Erythroblast (primary cell): ENCODE data around the gene AP3M1.
A peak's percentile ranks its signal among the peaks of the same experiment; 100 is the strongest.

Experiments used
- DNase-seq, 2 experiments: peaks; one replicate each; lab custom pipeline; 2025; lab: John Stamatoyannopoulos, UW
- GATA1 ChIP-seq: IDR thresholded peaks from 2 replicates; pipeline ENCODE4 v1.6.1; 2011; ENCODE audit warnings: low read depth, mild to moderate bottlenecking, control low read depth, low read length, moderate library complexity
- POLR2A ChIP-seq: IDR thresholded peaks from 2 replicates; pipeline ENCODE4 v1.6.1; 2011; ENCODE audit warnings: mild to moderate bottlenecking, low read length

Gene AP3M1

DNA sequence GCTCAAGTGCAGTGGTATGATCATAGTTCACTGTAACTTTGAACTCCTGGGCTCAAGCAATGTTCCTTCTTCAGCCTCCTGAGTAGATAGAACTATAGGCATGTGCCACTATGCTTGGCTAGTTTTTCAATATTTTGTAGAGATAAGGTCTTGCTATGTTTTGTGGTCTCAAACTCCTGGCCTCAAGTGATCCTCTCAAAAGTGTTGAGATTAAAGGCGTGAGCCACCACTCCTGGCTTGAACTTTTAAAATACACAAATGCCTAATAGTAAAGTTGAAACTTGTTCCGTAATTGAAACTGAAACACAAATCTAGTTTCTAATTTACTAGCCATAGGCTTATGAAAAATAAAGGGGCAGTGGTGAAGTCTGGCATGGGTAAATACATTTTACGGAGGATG is 65.7 kb downstream of the AP3M1 start:
- TF ChIP-seq POLR2A (no peak), GATA1 (no peak)
- no peak for DNase-seq

DNA sequence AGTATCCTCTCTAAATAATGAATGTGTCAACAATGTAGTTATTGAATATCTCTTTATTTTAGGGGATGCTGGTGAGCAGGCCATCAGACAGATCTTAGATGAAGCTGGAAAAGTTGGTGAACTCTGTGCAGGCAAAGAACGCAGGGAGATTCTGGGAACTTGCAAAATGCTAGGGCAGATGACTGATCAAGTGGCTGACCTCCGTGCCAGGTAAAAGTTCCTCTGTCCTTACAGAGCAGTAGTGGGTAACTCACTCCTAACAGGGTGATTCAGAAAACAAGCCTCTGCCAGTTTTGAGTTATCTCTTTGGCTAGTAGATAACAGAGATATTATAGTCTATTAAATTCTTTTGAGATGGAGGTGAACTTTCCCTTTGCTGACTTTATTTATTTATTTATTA is 67.3 kb downstream of the AP3M1 start:
- TF ChIP-seq GATA1 (no peak), POLR2A (no peak)
- no peak for DNase-seq

DNA sequence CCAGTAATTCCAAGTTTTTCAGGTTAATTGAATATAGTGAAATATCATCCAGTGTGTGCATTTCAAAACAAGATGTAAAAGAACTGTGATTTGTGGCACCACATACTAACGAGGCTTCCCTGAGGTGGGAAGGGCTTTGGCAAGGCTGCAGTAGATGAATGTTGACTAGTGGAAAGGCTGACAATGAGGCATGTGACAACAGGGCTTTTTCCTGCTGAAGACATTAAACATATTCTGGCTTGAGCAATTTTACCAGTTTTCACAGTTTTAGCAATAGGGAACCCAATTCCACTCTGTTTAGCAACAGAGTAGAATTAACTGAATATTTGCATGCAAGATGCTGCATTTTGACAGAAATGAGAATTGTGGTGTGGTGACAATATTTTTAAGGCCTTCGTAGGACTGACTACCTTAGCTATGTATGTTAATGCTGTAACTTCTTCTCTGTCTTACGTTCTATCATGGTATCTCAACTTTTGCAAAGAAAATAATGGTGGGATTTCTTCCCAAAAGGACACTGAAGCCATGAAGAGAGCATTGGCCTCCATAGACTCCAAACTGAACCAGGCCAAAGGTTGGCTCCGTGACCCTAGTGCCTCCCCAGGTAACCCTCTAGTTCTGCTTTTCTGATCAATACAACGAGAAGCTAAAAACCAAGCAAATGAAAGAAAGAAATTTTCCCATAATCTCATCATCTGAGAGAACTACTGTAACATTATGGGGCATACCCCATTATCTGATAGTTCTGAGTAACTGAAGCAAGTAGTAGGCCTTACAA is 68.5 kb downstream of the AP3M1 start:
- DNase-seq = no peak
- TF ChIP-seq GATA1 = no peak
- TF ChIP-seq POLR2A = no peak

DNA sequence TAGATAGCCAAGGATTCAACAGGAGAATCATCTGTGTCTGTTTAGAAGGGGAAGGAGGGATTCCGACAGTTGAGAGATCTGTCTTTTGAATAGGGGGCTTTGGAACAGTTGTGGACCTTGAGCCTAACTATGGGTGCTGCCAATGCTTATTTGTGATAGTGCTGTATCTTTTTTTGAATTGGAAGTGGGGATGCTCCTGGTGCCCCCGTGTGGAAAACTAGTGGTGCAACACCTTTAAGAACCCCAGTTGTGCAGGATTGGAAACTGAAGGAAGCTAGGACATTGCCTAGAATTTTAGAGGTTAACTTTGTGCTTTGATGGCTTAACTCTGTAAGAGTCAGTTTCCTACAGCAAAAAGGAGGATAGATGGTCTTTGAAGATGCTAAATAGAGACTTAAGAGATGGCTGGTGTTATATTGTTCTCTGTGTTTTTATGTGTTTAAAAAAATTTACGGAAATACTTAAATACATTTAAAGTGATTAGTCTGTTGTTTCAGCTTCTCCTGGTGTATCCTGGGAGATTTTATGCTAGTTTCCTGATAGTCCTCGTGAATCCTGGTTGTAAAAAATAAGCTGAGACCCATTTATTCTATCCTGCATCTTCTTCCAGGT is 69.3 kb downstream of the AP3M1 start:
- DNase-seq = peak; percentile 67 to 80
- TF ChIP-seq POLR2A = no peak
- TF ChIP-seq GATA1 = no peak

DNA sequence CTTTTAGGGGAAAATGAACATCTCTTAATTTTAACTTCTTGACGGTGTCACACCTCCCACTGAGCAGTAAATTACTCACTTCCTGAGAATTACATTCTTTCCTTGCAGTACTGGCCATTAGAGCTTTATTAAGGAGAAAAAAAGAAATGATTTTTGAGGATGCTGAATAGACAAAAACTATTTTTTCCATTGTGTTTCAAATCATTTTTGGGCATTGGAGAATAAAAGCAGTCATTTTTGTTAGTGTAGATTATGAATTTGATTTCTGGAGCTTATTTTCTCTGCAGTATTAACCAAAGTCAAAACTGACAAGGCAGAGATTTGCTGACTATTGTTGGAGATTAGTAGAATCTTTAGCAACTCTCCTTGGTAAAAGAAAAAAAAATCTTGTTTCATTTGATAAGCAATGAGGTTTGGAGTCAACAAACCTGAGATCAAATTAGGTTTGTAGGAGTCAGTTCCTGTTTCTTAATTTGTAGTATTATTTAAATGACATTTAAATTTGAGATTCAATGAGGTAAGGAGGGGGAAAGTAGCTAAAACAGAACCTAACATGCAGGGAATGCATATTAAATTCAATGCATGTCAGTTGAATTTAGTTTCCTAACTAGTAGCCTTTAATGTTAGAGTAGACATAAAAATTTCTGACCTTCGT is 70.6 kb downstream of the AP3M1 start:
- no peak for DNase-seq
- TF ChIP-seq GATA1 (no peak), POLR2A (no peak)

DNA sequence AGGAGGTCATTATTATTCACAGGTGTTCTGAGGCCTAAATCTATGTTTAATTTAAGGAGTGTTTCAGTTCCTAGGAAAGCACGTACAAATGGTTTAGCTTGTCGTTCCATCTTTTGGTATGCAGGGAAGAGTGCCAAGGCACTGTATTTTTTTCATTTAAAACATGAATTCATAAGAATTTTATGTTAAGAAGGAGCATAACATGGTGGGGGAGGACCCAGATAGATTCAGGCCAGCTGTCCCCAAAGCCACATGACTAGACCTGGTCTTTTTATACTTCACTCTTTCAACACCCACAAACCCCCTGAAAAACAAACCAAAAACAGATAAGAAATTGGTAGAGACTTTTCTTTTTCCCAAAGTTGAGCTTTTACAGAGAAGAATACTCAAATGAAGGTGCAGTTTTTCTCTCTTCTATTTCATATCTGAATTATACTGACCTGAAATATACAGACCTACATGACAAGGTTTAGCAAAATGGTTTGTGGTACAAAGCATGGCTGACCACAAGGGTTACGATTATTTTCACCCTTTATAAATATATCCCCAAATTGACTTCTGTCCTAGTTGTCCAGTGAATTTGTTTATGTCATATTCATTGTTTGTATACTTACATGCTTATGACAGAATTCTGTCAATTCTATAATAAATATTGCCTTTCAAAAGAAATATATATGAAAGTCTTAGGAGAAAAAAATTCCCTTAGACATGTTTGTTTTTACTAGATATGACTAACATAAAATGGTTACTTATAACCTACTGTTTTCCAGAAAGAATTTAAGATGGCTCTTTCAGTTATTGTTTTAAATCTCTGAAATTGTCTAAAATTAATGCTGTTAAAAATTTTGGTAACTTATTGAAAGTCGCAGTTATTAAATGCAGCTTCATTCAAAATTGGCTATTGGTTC is 71.3 kb downstream of the AP3M1 start:
- DNase-seq = no peak
- TF ChIP-seq POLR2A (no peak), GATA1 (no peak)

DNA sequence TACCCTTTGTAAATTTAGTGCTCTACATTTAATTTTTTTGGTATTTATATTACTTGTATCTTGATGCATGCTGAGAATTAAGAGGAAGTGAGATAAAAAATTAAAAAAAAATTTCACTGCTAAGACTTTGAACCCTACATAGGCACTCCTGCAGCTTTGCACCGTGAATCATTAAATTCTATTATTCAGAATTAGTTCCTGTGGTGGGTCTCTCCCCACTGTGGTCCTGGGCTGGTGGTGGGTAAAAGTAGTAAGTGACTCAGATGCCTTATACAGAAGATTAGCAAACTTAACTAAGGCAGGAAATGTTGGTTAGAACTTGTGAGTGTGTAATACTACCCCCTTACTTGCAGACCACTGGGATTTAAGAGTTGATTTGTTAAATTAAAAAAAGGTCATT is 72.6 kb downstream of the AP3M1 start:
- no peak for DNase-seq
- TF ChIP-seq GATA1 = no peak
- no peak for TF ChIP-seq POLR2A

DNA sequence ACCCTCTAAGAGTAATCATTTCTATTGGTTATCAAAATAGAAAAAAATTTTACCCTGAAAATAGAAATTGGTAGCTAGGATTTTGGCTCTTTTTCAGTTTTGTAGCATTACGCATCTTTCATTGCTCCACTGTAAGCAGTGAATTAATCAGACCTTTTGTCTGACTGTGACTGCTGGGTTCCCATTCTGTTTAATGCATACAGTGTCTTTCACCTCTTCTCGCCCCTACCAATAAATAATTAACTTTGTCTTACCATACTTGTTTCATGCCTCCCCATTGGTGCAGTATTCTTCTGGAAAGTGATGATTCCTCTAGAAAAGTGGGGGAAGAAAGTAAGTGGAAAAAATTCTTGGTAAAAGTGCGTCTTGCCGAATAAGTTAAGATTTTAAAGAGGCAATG is 73.2 kb downstream of the AP3M1 start:
- no peak for TF ChIP-seq GATA1
- TF ChIP-seq POLR2A = no peak
- DNase-seq = no peak

DNA sequence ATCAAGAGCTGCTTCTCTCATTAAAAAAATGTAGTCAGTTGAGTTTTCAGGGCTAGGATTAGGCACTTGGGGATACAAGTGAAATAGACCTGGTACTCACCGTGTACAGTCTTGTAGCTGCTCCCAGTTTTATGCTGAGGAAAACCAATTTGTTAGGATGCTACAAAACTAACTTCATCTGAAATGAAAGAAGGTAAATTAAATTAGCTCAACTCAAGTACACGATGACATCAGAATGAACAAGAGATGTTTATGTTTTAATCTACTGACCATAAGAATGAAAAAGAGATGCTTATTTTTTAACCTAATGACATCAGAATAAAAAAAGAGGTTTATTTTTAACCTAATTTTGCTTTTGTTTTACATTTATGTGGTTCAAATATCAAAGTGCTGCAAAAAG is 73.7 kb downstream of the AP3M1 start:
- TF ChIP-seq GATA1 (no peak), POLR2A (no peak)
- DNase-seq = no peak

DNA sequence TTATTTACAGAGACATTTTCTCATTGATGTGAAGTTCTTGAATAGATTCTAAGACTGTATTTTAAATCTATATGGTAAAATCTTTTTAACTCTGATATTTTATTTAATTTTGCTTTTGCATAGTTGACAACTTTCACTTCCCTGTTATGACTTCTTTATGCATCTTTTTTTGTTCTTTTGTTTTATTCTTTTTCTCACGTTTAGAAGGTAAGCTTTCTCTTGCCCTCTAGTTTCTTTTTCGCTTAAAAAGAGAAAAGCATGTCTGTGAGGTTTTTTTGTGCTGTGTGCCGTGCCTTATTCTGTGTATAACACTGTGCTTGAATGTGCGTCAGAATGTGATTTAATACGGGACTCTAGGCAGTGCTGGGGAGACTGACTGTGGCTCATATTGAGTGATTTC is 74.7 kb downstream of the AP3M1 start:
- no peak for DNase-seq
- TF ChIP-seq POLR2A (no peak), GATA1 (no peak)

DNA sequence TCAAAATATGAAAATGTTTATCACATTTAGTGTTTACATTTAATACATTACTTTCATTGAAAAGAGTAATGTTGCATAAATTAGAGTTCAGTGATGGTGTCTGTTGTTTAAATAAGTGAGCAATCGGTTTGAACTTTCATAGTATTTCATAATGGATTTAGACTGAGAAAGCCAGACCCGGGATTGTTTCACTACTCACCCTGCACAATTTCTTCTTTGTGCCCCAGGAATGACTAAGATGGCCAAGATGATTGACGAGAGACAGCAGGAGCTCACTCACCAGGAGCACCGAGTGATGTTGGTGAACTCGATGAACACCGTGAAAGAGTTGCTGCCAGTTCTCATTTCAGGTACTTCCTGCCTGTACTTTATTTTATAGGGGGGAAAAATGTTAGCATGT is 78.1 kb downstream of the AP3M1 start:
- DNase-seq = no peak
- no peak for TF ChIP-seq GATA1
- TF ChIP-seq POLR2A = no peak

DNA sequence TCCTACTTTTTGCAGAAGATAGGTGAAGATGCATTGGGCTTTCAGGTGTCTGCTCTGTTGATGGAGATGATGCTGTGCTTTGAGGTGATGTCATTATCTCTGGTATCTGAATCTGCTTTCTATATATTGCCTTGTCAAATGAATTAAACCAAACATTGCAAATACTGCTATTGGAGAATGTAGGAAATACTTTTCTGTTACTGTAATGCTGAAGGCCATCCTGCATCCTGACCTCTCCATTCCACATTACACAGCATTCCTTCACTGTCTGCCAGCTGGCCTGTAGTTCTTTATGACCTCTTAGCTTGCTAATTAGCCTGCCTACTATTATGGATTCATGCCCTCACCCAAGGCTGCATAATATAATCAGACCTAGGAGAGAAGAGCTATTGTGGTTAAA is 79.5 kb downstream of the AP3M1 start:
- TF ChIP-seq GATA1 (no peak), POLR2A (no peak)
- no peak for DNase-seq
